Esophagus squamous epithelium (tissue), 4 donors: ENCODE results near the gene LRRC71.

Experiments
- POLR2A ChIP-seq, 4 donors: fragments of 450-650 bp; IDR thresholded peaks; one replicate each; pipeline ENCODE4 v1.6.1; 2017; ENCODE audit warnings: antibody characterized with exemption in 4 of 4, mild to moderate bottlenecking in 4 of 4, moderate library complexity in 3 of 4
- TF ChIP-seq, protein P1 (sequence below), 6 experiments: fragments of 450-650 bp in 4 of 6; fragments of 200-600 bp in 2 of 6; sonication (generic) in 2 of 6; IDR thresholded peaks; one replicate each; pipeline ENCODE4 v1.5.1; 2016 to 2019; ENCODE audit warnings: antibody characterized with exemption in 6 of 6, mild to moderate bottlenecking in 4 of 6, moderate library complexity in 4 of 6

DNA sequence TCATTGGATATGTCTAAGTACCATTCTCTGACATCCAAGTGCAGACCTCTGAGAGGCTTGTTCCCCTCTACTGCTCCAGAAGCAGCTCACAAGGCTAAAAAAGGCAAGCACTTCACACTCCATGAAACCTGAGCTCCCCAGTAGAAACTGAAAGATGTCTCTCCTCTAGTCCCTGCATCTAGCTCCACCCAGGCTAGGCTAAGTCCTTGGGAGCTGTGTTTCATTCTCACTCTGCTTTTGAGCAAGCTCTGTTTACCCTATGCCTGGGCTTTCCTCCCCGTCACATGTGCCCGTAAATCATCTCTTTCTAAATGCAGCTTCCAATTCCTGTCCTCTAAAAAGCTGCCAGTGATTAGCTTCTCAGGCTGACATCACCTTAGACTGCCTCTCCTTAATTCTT, 39.0 kb downstream of the LRRC71 start:
- TF ChIP-seq, protein P1, sequence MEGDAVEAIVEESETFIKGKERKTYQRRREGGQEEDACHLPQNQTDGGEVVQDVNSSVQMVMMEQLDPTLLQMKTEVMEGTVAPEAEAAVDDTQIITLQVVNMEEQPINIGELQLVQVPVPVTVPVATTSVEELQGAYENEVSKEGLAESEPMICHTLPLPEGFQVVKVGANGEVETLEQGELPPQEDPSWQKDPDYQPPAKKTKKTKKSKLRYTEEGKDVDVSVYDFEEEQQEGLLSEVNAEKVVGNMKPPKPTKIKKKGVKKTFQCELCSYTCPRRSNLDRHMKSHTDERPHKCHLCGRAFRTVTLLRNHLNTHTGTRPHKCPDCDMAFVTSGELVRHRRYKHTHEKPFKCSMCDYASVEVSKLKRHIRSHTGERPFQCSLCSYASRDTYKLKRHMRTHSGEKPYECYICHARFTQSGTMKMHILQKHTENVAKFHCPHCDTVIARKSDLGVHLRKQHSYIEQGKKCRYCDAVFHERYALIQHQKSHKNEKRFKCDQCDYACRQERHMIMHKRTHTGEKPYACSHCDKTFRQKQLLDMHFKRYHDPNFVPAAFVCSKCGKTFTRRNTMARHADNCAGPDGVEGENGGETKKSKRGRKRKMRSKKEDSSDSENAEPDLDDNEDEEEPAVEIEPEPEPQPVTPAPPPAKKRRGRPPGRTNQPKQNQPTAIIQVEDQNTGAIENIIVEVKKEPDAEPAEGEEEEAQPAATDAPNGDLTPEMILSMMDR (IDR thresholded peaks at IDR 0.05): no peak
- no peak for TF ChIP-seq POLR2A (IDR thresholded peaks at IDR 0.05)
